Fibroblast of lung (primary cell): Measurements from ENCODE around the gene ATP6AP2. TPM values are rescaled to one million over a fixed set of nuclear protein-coding genes. Genes with fewer than 3 reads are reported as not detected.

Experiments
- DNase-seq, 2 donors: peaks; one replicate each; pipeline versions ENCODE4 v3.0.0 to v3.0.0-alpha.2; 2010; ENCODE audit warnings: low read depth in 2 of 2
- H2AFZ ChIP-seq: 2 replicates; pipeline ENCODE4 v1.5.1; 2012; ENCODE audit warnings: low read length, control low read depth, inconsistent platforms
- H3K27ac ChIP-seq: 2 replicates; pipeline ENCODE4 v1.5.1; 2011; ENCODE audit warnings: low read length, control low read depth; ENCODE audit not compliant: insufficient read depth
- H3K27me3 ChIP-seq: 2 replicates; pipeline ENCODE4 v1.5.1; 2011; ENCODE audit warnings: mild to moderate bottlenecking, low read length; ENCODE audit not compliant: control insufficient read depth, insufficient read depth
- H3K36me3 ChIP-seq: 2 replicates; pipeline ENCODE4 v1.5.1; 2011; ENCODE audit warnings: low read length; ENCODE audit not compliant: control insufficient read depth, insufficient read depth
- H3K4me1 ChIP-seq: 2 replicates; pipeline ENCODE4 v1.5.1; 2011; ENCODE audit warnings: low read length; ENCODE audit not compliant: control insufficient read depth, insufficient read depth; ENCODE audit errors: extremely low read depth
- H3K4me2 ChIP-seq: 2 replicates; pipeline ENCODE4 v1.5.1; 2011; ENCODE audit warnings: low read length, control low read depth; ENCODE audit not compliant: insufficient read depth; ENCODE audit errors: extremely low read depth
- H3K4me3 ChIP-seq, 4 experiments: fragments of 200-600 bp in 1 of 4; sonication (generic) in 1 of 4; replicated peaks in 1 of 4; 2 replicates each; pipeline ENCODE4 v1.5.1; 2011 to 2016; ENCODE audit warnings: low read length in 4 of 4, low read depth in 3 of 4, mild to moderate bottlenecking in 3 of 4, control low read depth in 2 of 4, inconsistent platforms in 1 of 4, mixed read lengths in 1 of 4; ENCODE audit not compliant: insufficient read depth in 1 of 4; ENCODE audit errors: control extremely low read depth in 1 of 4
- H3K79me2 ChIP-seq: 2 replicates; pipeline ENCODE4 v1.5.1; 2012; ENCODE audit warnings: mild to moderate bottlenecking, low read length, inconsistent platforms; ENCODE audit not compliant: control insufficient read depth, insufficient read depth
- H3K9ac ChIP-seq: 2 replicates; pipeline ENCODE4 v1.5.1; 2011; ENCODE audit warnings: mild to moderate bottlenecking, low read length, control low read depth; ENCODE audit not compliant: insufficient read depth
- H3K9me3 ChIP-seq: 2 replicates; pipeline ENCODE4 v1.5.1; 2012; ENCODE audit warnings: low read depth, low read length; ENCODE audit not compliant: control insufficient read depth, insufficient read depth
- H4K20me1 ChIP-seq: 2 replicates; pipeline ENCODE4 v1.5.1; 2011; ENCODE audit warnings: low read length; ENCODE audit not compliant: control insufficient read depth, insufficient read depth; ENCODE audit errors: extremely low read depth
- CTCF ChIP-seq, 2 donors: IDR thresholded peaks in 1 of 2; conservative IDR thresholded peaks in 1 of 2; 1 replicate in 1 of 2; 2 replicates in 1 of 2; pipeline ENCODE4 v1.5.1; 2011 to 2012; ENCODE audit warnings: low read length in 2 of 2, control low read depth in 1 of 2, inconsistent platforms in 1 of 2, low read depth in 1 of 2, mild to moderate bottlenecking in 1 of 2
- EZH2 ChIP-seq: IDR thresholded peaks from 2 replicates; pipeline ENCODE4 v1.5.1; 2012; ENCODE audit warnings: low read length, control low read depth, mild to moderate bottlenecking; ENCODE audit errors: missing control alignments
- polyA plus RNA-seq, 2 donors: library from polyadenylated mRNA; depleted of rRNA in 1 of 2; stranded (reverse) in 1 of 2; unstranded in 1 of 2; fragments of >200 nt; gene quantifications; 2 replicates each; pipeline ENCODE4 v1.2.1, GENCODE V29; 2011 to 2012; ENCODE audit warnings: missing spikeins in 1 of 2
- total RNA-seq: library from RNA; depleted of rRNA; stranded (reverse); fragments of >200 nt; gene quantifications from 2 replicates; pipeline ENCODE4 v1.2.1, GENCODE V29; 2014

Gene ATP6AP2
- total and polyA plus RNA-seq, 2 donors (not counting 1 experiment from before 2014, with no cell fraction given): 164 to 510 TPM

- TF ChIP-seq EZH2 (no peak), CTCF (conservative IDR thresholded peaks at IDR 0.05 in 1 of 2, IDR thresholded peaks at IDR 0.05 in 1 of 2; ENCODE audit: low read depth in 1 of 2, low read length in 2 of 2) (no peak)
- Histone ChIP-seq H2AFZ (no peak overlapping the region), H3K79me2 (no peaks in the 10 kb centered on the region), H3K36me3 (no peaks in the 10 kb centered on the region), H3K4me3 (no peak overlapping the region), H3K4me2 (no peak overlapping the region), H3K4me1 (no peaks in the 10 kb centered on the region), H3K9me3 (no peaks in the 10 kb centered on the region), H4K20me1 (no peaks in the 10 kb centered on the region), H3K27me3 (no peaks in the 10 kb centered on the region), H3K27ac (no peak overlapping the region), H3K9ac (no peak overlapping the region)
- no peak for DNase-seq
Measured at GRCh38 chrX:40653535-40653934, 72.8 kb downstream of the ATP6AP2 start.

Other genes with a start within 250 kb of the ATP6AP2 start
- gene MPC1L, start 42.5 kb downstream of the ATP6AP2 start, total RNA-seq: not detected in 2 replicates
- gene MPC1L, start 42.5 kb downstream of the ATP6AP2 start, polyA plus RNA-seq: not detected in 2 replicates
- 6.2 and 12.4 TPM in 2 replicates for gene CXorf38, start 66.6 kb downstream of the ATP6AP2 start, total RNA-seq
- 11.5 and 14.7 TPM in 2 replicates for gene CXorf38, start 66.6 kb downstream of the ATP6AP2 start, polyA plus RNA-seq
- 8.5 and 18.3 TPM in 2 replicates for gene MED14, start 154.6 kb downstream of the ATP6AP2 start, total RNA-seq
- gene MED14, start 154.6 kb downstream of the ATP6AP2 start, polyA plus RNA-seq: 26.6 and 31.3 TPM in 2 replicates